HG03439 (cell line): ENCODE results near the gene ZNF383.
"Not testable (repeated sequence)": the region's sequence is repeated elsewhere in the genome, so short reads cannot be mapped to it uniquely, and the experiment has no call there.

Experiments used
- ATAC-seq: cut with Tn5 transposase; IDR thresholded peaks from one replicate; pipeline ENCODE4 v1.9.1; 2021; ENCODE audit warnings: mild to moderate bottlenecking, moderate library complexity; ENCODE audit not compliant: unreplicated experiment

ZNF383 gene

GRCh38 chr19:37292998-37293939, 75.3 kb downstream of the ZNF383 start:
- not testable (repeated sequence) for ATAC-seq

GRCh38 chr19:37294246-37294645, 76.2 kb downstream of the ZNF383 start:
- not testable (repeated sequence) for ATAC-seq
